GM12891 (cell line): ENCODE measurements around the gene GPR137C.

Source experiments
- POLR2A ChIP-seq: IDR thresholded peaks from 2 replicates; pipeline ENCODE4 v1.6.1; 2011; ENCODE audit warnings: low read depth, low read length, control low read depth
- POLR2AphosphoS5 ChIP-seq: IDR thresholded peaks from 2 replicates; pipeline ENCODE4 v1.6.1; 2011; ENCODE audit warnings: low read depth, low read length, control low read depth

DNA sequence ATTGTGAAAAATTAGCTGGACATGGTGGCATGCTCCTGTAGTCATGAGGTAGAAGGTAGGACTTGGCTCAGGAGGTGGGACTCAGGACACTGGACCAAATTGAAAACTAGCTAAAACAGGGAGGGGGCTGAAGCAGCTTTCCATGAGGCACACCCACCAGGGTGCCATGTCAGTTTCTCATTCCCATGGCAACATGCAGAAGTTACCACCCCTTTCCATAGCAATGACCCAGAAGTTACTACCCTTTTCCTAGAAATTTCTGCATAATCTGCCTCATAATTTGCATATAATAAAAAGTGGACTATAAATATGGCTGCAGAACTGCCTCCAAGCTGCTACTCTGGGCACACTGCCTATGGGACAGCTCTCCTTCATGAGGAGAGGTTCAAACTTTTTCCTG, 104.3 kb downstream of the GPR137C start:
- no peak for TF ChIP-seq POLR2A
- no peak for TF ChIP-seq POLR2AphosphoS5
